Sigmoid colon (tissue), 7 donors: ENCODE measurements around the gene TBRG1. TPM values are rescaled to one million over a fixed set of nuclear protein-coding genes. Genes with fewer than 3 reads are reported as not detected.

ENCODE experiments used
- DNase-seq: peaks from one replicate; pipeline ENCODE4 v3.0.0-alpha.2; 2019
- H3K27ac ChIP-seq, 4 donors: fragments of 200-600 bp; sonication (generic); one replicate each; pipeline ENCODE4 v1.5.1; 2016 to 2019; ENCODE audit warnings: mild to moderate bottlenecking in 1 of 4
- H3K27me3 ChIP-seq, 3 donors: fragments of 200-600 bp; sonication (generic); one replicate each; pipeline ENCODE4 v1.5.1; 2019; ENCODE audit warnings: mild to moderate bottlenecking in 1 of 3
- H3K36me3 ChIP-seq, 4 donors: fragments of 200-600 bp; sonication (generic); one replicate each; pipeline ENCODE4 v1.5.1; 2016 to 2019
- H3K4me1 ChIP-seq, 4 donors: fragments of 200-600 bp; sonication (generic); one replicate each; pipeline ENCODE4 v1.5.1; 2017 to 2019
- H3K4me3 ChIP-seq, 4 donors: fragments of 200-600 bp; sonication (generic); one replicate each; pipeline ENCODE4 v1.5.1; 2017 to 2019; ENCODE audit warnings: mild to moderate bottlenecking in 2 of 4, moderate library complexity in 1 of 4
- H3K9me3 ChIP-seq, 4 donors: fragments of 200-600 bp in 3 of 4; sonication (generic) in 3 of 4; one replicate each; pipeline versions ENCODE4 v1.5.1 to v1.6.1; 2013 to 2019
- CTCF ChIP-seq, 4 experiments: fragments of 450-650 bp in 3 of 4; fragments of 200-600 bp in 1 of 4; IDR thresholded peaks; one replicate each; pipeline ENCODE4 v1.5.1; 2016 to 2019; ENCODE audit warnings: antibody characterized with exemption in 4 of 4, mild to moderate bottlenecking in 3 of 4, moderate library complexity in 2 of 4
- EP300 ChIP-seq, 4 donors: sonication (generic); formaldehyde crosslinking; IDR thresholded peaks; one replicate each; pipeline ENCODE4 v1.6.1; 2017; ENCODE audit warnings: antibody characterized with exemption in 4 of 4
- POLR2A ChIP-seq, 2 donors: fragments of 450-650 bp; IDR thresholded peaks; one replicate each; pipeline ENCODE4 v1.6.1; 2016; ENCODE audit warnings: antibody characterized with exemption in 2 of 2, mild to moderate bottlenecking in 2 of 2, moderate library complexity in 2 of 2
- POLR2AphosphoS5 ChIP-seq, 4 donors: sonication (generic); formaldehyde crosslinking; IDR thresholded peaks; one replicate each; pipeline ENCODE4 v1.6.1; 2017; ENCODE audit warnings: antibody characterized with exemption in 4 of 4
- WGBS, 2 donors: extraction: QIAGEN DNeasy Blood & Tissue Kit; methylation state at CpG; one replicate each; pipeline ENCODE4 v1.1.7; 2013; 5-methylcytosine and 5-hydroxymethylcytosine counted together
- intact Hi-C: fragments of 100-400 bp; cut with DNase I; formaldehyde crosslinking; loops from one replicate; pipeline ENCODE4 v1.15.1; 2023
- polyA plus RNA-seq, 3 donors: library from polyadenylated mRNA; stranded (reverse); fragments of 200-250 nt; gene quantifications; one replicate each; pipeline ENCODE4 v1.2.3, GENCODE V29; 2013
- total RNA-seq, 4 donors: library from RNA; depleted of rRNA; stranded (reverse); fragments of >200 nt; gene quantifications; one replicate each; pipeline ENCODE4 v1.1.0, GENCODE V29; 2016
- donor health status: healthy with polysubstance abuse.
- donor health status: Bipolar disorder and iron deficiency.
- donor health status: healthy.

Gene TBRG1
- total and polyA plus RNA-seq, 7 donors: 14.4 to 41.0 (median 26.0) TPM

- H3K4me1 ChIP-seq: no peaks in the 10 kb centered on the region
- H3K36me3 ChIP-seq: peaks cover 9 to 87% (median 39%) of the 10 kb centered on the region in 4 donors
- H3K4me3 ChIP-seq: no peak overlapping the region
- 61 to 82% methylated on average over 3 of the region's 3 CpGs for WGBS, 2 donors
- no peaks in the 10 kb centered on the region for H3K27me3 ChIP-seq
- intact Hi-C loops: no loop called here
- no peaks in the 10 kb centered on the region for H3K9me3 ChIP-seq
- TF ChIP-seq POLR2A (IDR thresholded peaks at IDR 0.05) (no peak), CTCF (IDR thresholded peaks at IDR 0.05) (no peak), POLR2AphosphoS5 (IDR thresholded peaks at IDR 0.05) (no peak), EP300 (IDR thresholded peaks at IDR 0.05) (no peak)
- no peak overlapping the region for H3K27ac ChIP-seq
- no peak for DNase-seq
These were observed 13.3 kb downstream of the TBRG1 start for GRCh38 chr11:124635932-124636331.

- Histone ChIP-seq H3K27ac (no peak overlapping the region), H3K4me1 (no peaks in the 10 kb centered on the region), H3K36me3 (peaks cover 3 to 62% (median 14%) of the 10 kb centered on the region in 4 donors), H3K4me3 (no peak overlapping the region), H3K27me3 (no peaks in the 10 kb centered on the region), H3K9me3 (no peaks in the 10 kb centered on the region)
- 89 to 94% methylated on average over 3 of the region's 3 CpGs for WGBS, 2 donors
- intact Hi-C loops: no loop called here
- no peak for DNase-seq
- TF ChIP-seq POLR2A (IDR thresholded peaks at IDR 0.05) (no peak), CTCF (IDR thresholded peaks at IDR 0.05) (no peak), EP300 (IDR thresholded peaks at IDR 0.05) (no peak), POLR2AphosphoS5 (IDR thresholded peaks at IDR 0.05) (no peak)
These were observed 15.8 kb downstream of the TBRG1 start for GRCh38 chr11:124638500-124638899.

- H3K27me3 ChIP-seq: no peaks in the 10 kb centered on the region
- no peaks in the 10 kb centered on the region for H3K9me3 ChIP-seq
- TF ChIP-seq EP300 (IDR thresholded peaks at IDR 0.05): no peak
- no peak for TF ChIP-seq POLR2AphosphoS5 (IDR thresholded peaks at IDR 0.05)
- no peak for DNase-seq
- 89 to 93% methylated on average over 1 of the region's 1 CpG for WGBS, 2 donors
- no peaks in the 10 kb centered on the region for H3K4me1 ChIP-seq
- no peak overlapping the region for H3K27ac ChIP-seq
- intact Hi-C loops: no loop called here
- peaks cover 3 to 55% (median 14%) of the 10 kb centered on the region in 4 donors for H3K36me3 ChIP-seq
- H3K4me3 ChIP-seq: no peak overlapping the region
These were observed 16.5 kb downstream of the TBRG1 start for GRCh38 chr11:124639186-124639585.

GRCh38 chr11:124640666-124641065 is 18.0 kb downstream of the TBRG1 start:
- peaks cover 0 to 40% (median 12%) of the 10 kb centered on the region in 4 donors for H3K36me3 ChIP-seq
- no peak overlapping the region for H3K27ac ChIP-seq
- H3K4me3 ChIP-seq: no peak overlapping the region
- H3K9me3 ChIP-seq: no peaks in the 10 kb centered on the region
- H3K4me1 ChIP-seq: peaks cover 0 to 4% (median 0%) of the 10 kb centered on the region in 4 donors
- DNase-seq: no peak
- intact Hi-C loops: no loop called here
- WGBS, 2 donors: 94 to 96% methylated on average over 5 of the region's 5 CpGs
- TF ChIP-seq POLR2A (IDR thresholded peaks at IDR 0.05): no peak
- no peak for TF ChIP-seq CTCF (IDR thresholded peaks at IDR 0.05)
- no peaks in the 10 kb centered on the region for H3K27me3 ChIP-seq

- WGBS, 2 donors: 90 to 97% methylated on average over 3 of the region's 3 CpGs
These were observed 20.0 kb downstream of the TBRG1 start for GRCh38 chr11:124642628-124643027.

GRCh38 chr11:124643042-124643604 is 20.5 kb downstream of the TBRG1 start:
- no peak overlapping the region for H3K4me3 ChIP-seq
- 91 to 94% methylated on average over 10 of the region's 10 CpGs for WGBS, 2 donors
- peaks cover 0 to 17% (median 4%) of the 10 kb centered on the region in 4 donors for H3K36me3 ChIP-seq
- intact Hi-C loops: no loop called here
- peaks cover 0 to 4% (median 0%) of the 10 kb centered on the region in 4 donors for H3K4me1 ChIP-seq
- H3K27me3 ChIP-seq: no peaks in the 10 kb centered on the region
- DNase-seq: no peak
- H3K9me3 ChIP-seq: no peaks in the 10 kb centered on the region
- TF ChIP-seq POLR2AphosphoS5 (IDR thresholded peaks at IDR 0.05) (no peak), POLR2A (IDR thresholded peaks at IDR 0.05) (no peak), EP300 (IDR thresholded peaks at IDR 0.05) (no peak), CTCF (IDR thresholded peaks at IDR 0.05) (no peak)
- no peak overlapping the region for H3K27ac ChIP-seq

More at GRCh38 chr11:124642628-124643027, 20.0 kb downstream of the TBRG1 start:
- no peaks in the 10 kb centered on the region for H3K9me3 ChIP-seq
- intact Hi-C loops: no loop called here
- no peak for DNase-seq
- H3K4me1 ChIP-seq: peaks cover 0 to 4% (median 0%) of the 10 kb centered on the region in 4 donors
- no peak overlapping the region for H3K27ac ChIP-seq
- peaks cover 0 to 22% (median 7%) of the 10 kb centered on the region in 4 donors for H3K36me3 ChIP-seq
- H3K4me3 ChIP-seq: no peak overlapping the region
- TF ChIP-seq POLR2AphosphoS5 (IDR thresholded peaks at IDR 0.05) (no peak), EP300 (IDR thresholded peaks at IDR 0.05) (no peak), POLR2A (IDR thresholded peaks at IDR 0.05) (no peak)
- no peaks in the 10 kb centered on the region for H3K27me3 ChIP-seq
